OCI-LY1 (cell line): ENCODE results near the gene ACVR2A.

Experiments
- H2AFZ ChIP-seq: fragments of 200-600 bp; sonication (generic), shearing (Covaris generic); 2 replicates; pipeline ENCODE4 v1.6.0; 2014; ENCODE audit warnings: antibody characterized with exemption, mild to moderate bottlenecking, low read length
- H3F3A ChIP-seq: fragments of 200-600 bp; sonication (generic), shearing (Covaris generic); 2 replicates; pipeline ENCODE4 v1.6.0; 2014; ENCODE audit warnings: mild to moderate bottlenecking, antibody characterized with exemption, low read length, moderate library complexity; ENCODE audit not compliant: insufficient read depth
- H3K27ac ChIP-seq: fragments of 200-600 bp; sonication (generic); 2 replicates; pipeline ENCODE4 v1.5.1; 2014; ENCODE audit warnings: low read length, mixed run types, mild to moderate bottlenecking, low read depth; ENCODE audit not compliant: poor library complexity, severe bottlenecking
- H3K27me3 ChIP-seq: fragments of 200-600 bp; sonication (generic); 2 replicates; pipeline ENCODE4 v1.6.0; 2014; ENCODE audit warnings: antibody characterized with exemption, mild to moderate bottlenecking, low read length, moderate library complexity; ENCODE audit not compliant: insufficient read depth
- H3K36me3 ChIP-seq: fragments of 200-600 bp; sonication (generic); 2 replicates; pipeline ENCODE4 v1.6.1; 2014; ENCODE audit warnings: mild to moderate bottlenecking, antibody characterized with exemption, low read length, moderate library complexity, mixed read lengths; ENCODE audit not compliant: insufficient read depth
- H3K4me1 ChIP-seq: fragments of 200-600 bp; sonication (generic); 2 replicates; pipeline ENCODE4 v1.5.1; 2014; ENCODE audit warnings: mild to moderate bottlenecking, low read length, moderate library complexity; ENCODE audit not compliant: insufficient read depth, severe bottlenecking
- H3K4me2 ChIP-seq: fragments of 200-600 bp; sonication (generic), shearing (Covaris generic); 2 replicates; pipeline ENCODE4 v1.6.1; 2014; ENCODE audit warnings: low read length
- H3K4me3 ChIP-seq: fragments of 200-600 bp; sonication (generic); 2 replicates; pipeline ENCODE4 v1.5.1; 2014; ENCODE audit warnings: low read length, low read depth, mild to moderate bottlenecking, mixed read lengths; ENCODE audit not compliant: poor library complexity, severe bottlenecking
- H3K79me2 ChIP-seq: fragments of 200-600 bp; shearing (Covaris generic); 2 replicates; pipeline ENCODE4 v1.6.1; 2016; ENCODE audit warnings: mixed run types, low read length, mixed read lengths; ENCODE audit not compliant: insufficient read depth
- H3K9ac ChIP-seq: fragments of 200-600 bp; sonication (generic), shearing (Covaris generic); 2 replicates; pipeline ENCODE4 v1.6.1; 2014; ENCODE audit warnings: mild to moderate bottlenecking, low read length, mixed read lengths
- H3K9me2 ChIP-seq: fragments of 200-600 bp; sonication (generic), shearing (Covaris generic); 2 replicates; pipeline ENCODE4 v1.6.1; 2014; ENCODE audit warnings: low read depth, mild to moderate bottlenecking, low read length, mixed read lengths
- H3K9me3 ChIP-seq: fragments of 200-600 bp; shearing (Covaris generic); 2 replicates; pipeline ENCODE4 v1.6.1; 2014; ENCODE audit warnings: low read length, mixed read lengths
- H4K20me1 ChIP-seq: fragments of 200-600 bp; sonication (generic), shearing (Covaris generic); 2 replicates; pipeline ENCODE4 v1.6.0; 2016; ENCODE audit warnings: mild to moderate bottlenecking, low read length; ENCODE audit not compliant: insufficient read depth
- EZH2 ChIP-seq: fragments of 200-600 bp; sonication (generic), shearing (Covaris generic); IDR thresholded peaks from 2 replicates; pipeline ENCODE4 v1.8.0; 2017; ENCODE audit warnings: borderline replicate concordance, mixed run types, mild to moderate bottlenecking, antibody characterized with exemption, low read length, moderate library complexity, mixed read lengths
- TF ChIP-seq, protein P1 (sequence below): fragments of 200-600 bp; sonication (generic), shearing (Covaris generic); IDR thresholded peaks from 2 replicates; pipeline ENCODE4 v1.5.1; 2017; ENCODE audit warnings: mild to moderate bottlenecking, antibody characterized with exemption, low read length, moderate library complexity, mixed read lengths

The ACVR2A gene

DNA sequence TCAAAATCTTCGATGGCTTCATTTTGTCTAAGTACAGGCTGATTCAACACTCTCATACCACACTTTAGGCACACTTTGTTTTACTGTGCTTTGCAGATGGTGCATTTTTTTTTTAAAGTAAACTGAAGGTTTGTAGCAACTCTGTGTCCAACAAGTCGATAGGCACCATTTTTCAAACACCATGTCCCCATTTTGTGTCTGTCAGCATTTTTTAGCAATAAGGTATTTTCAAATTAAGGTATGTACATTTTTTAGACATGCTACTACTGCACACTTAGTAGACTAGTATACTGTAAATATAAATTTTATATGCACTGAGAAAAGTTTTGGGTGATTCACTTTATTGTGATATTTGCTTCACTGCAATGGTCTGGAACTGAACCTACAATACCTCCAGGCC lies 131.3 kb downstream of the ACVR2A start:
- no peak for TF ChIP-seq EZH2
- TF ChIP-seq, protein P1, sequence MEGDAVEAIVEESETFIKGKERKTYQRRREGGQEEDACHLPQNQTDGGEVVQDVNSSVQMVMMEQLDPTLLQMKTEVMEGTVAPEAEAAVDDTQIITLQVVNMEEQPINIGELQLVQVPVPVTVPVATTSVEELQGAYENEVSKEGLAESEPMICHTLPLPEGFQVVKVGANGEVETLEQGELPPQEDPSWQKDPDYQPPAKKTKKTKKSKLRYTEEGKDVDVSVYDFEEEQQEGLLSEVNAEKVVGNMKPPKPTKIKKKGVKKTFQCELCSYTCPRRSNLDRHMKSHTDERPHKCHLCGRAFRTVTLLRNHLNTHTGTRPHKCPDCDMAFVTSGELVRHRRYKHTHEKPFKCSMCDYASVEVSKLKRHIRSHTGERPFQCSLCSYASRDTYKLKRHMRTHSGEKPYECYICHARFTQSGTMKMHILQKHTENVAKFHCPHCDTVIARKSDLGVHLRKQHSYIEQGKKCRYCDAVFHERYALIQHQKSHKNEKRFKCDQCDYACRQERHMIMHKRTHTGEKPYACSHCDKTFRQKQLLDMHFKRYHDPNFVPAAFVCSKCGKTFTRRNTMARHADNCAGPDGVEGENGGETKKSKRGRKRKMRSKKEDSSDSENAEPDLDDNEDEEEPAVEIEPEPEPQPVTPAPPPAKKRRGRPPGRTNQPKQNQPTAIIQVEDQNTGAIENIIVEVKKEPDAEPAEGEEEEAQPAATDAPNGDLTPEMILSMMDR, result no peak
- Histone ChIP-seq H3F3A (no peaks in the 10 kb centered on the region), H3K4me2 (no peak overlapping the region), H2AFZ (no peak overlapping the region), H3K4me1 (no peaks in the 10 kb centered on the region), H3K9me3 (no peaks in the 10 kb centered on the region), H3K36me3 (peaks cover 9% of the 10 kb centered on the region; the same call in 1 of the 2 replicates), H3K9me2 (no peaks in the 10 kb centered on the region), H3K4me3 (no peak overlapping the region), H4K20me1 (no peaks in the 10 kb centered on the region), H3K27me3 (no peaks in the 10 kb centered on the region), H3K9ac (no peak overlapping the region), H3K79me2 (peaks cover 12% of the 10 kb centered on the region; the same call in 1 of the 2 replicates), H3K27ac (no peak overlapping the region)

DNA sequence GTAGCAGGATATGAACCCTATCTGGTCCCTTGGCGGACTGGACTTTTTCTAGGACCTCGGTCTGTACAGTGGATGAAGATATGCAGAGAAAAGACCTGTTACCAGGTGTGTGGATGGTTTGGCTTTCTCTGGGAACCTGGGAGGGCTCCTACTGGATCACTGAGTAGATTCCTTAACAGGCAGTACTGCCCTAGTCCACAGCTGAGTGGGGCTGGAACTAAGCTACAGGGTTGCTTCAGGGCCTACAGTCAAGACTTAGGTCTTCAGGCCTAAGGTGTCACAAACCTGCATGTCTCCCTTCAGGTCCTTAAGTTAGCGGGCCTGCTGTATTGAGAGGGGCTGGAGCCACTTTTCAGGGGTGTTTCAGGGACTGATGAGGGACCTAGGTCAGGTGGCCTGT lies 132.8 kb downstream of the ACVR2A start:
- no peak overlapping the region for H3K4me2 ChIP-seq
- no peak for TF ChIP-seq EZH2
- TF ChIP-seq, protein P1, result no peak
- peaks cover 9% of the 10 kb centered on the region; the same call in 1 of the 2 replicates for H3K36me3 ChIP-seq
- no peaks in the 10 kb centered on the region for H4K20me1 ChIP-seq
- H2AFZ ChIP-seq, result no peak overlapping the region
- no peaks in the 10 kb centered on the region for H3K4me1 ChIP-seq
- no peaks in the 10 kb centered on the region for H3K27me3 ChIP-seq
- H3K4me3 ChIP-seq, result no peak overlapping the region
- H3F3A ChIP-seq, result no peaks in the 10 kb centered on the region
- no peaks in the 10 kb centered on the region for H3K9me2 ChIP-seq
- H3K79me2 ChIP-seq, result peaks cover 12% of the 10 kb centered on the region; the same call in 1 of the 2 replicates
- H3K9ac ChIP-seq, result no peak overlapping the region
- no peak overlapping the region for H3K27ac ChIP-seq
- no peaks in the 10 kb centered on the region for H3K9me3 ChIP-seq
